Subcutaneous abdominal adipose tissue (tissue), 5 donors: ENCODE results near the gene P2RY13.

Experiments used
- H3K27ac ChIP-seq: one replicate; pipeline ENCODE4 v1.7.0; 2013; ENCODE audit warnings: low read depth, mild to moderate bottlenecking, inconsistent platforms, low read length, moderate library complexity
- H3K27me3 ChIP-seq, 5 donors: one replicate each; pipeline ENCODE4 v1.7.0; 2013; ENCODE audit warnings: low read length in 5 of 5, inconsistent platforms in 1 of 5; ENCODE audit not compliant: control insufficient read depth in 5 of 5, insufficient read depth in 4 of 5
- H3K36me3 ChIP-seq, 5 donors: one replicate each; pipeline ENCODE4 v1.7.0; 2013; ENCODE audit warnings: low read length in 5 of 5; ENCODE audit not compliant: control insufficient read depth in 5 of 5, insufficient read depth in 5 of 5
- H3K4me1 ChIP-seq, 5 donors: one replicate each; pipeline ENCODE4 v1.7.0; 2013; ENCODE audit warnings: low read length in 5 of 5, mild to moderate bottlenecking in 3 of 5, moderate library complexity in 1 of 5; ENCODE audit not compliant: control insufficient read depth in 5 of 5, insufficient read depth in 5 of 5
- H3K4me3 ChIP-seq, 5 donors: one replicate each; pipeline ENCODE4 v1.7.0; 2013; ENCODE audit warnings: low read length in 5 of 5, low read depth in 1 of 5
- H3K9ac ChIP-seq, 5 donors: one replicate each; pipeline ENCODE4 v1.7.0; 2013; ENCODE audit warnings: low read length in 5 of 5, mild to moderate bottlenecking in 4 of 5, moderate library complexity in 3 of 5
- H3K9me3 ChIP-seq, 5 donors: one replicate each; pipeline ENCODE4 v1.7.0; 2013; ENCODE audit warnings: low read length in 5 of 5; ENCODE audit not compliant: control insufficient read depth in 5 of 5
- donor health status: healthy.
- donor health status: healthy.
- donor health status: healthy.
- donor health status: healthy.
- donor health status: healthy.

The P2RY13 gene

GRCh38 chr3:151322511-151322910 is 6.8 kb downstream of the P2RY13 start:
- Histone ChIP-seq H3K9ac (no peak overlapping the region), H3K27ac (no peak overlapping the region), H3K4me3 (no peak overlapping the region), H3K4me1 (peaks cover 0 to 28% (median 13%) of the 10 kb centered on the region in 5 donors), H3K36me3 (no peaks in the 10 kb centered on the region), H3K27me3 (no peaks in the 10 kb centered on the region), H3K9me3 (no peaks in the 10 kb centered on the region)

- Histone ChIP-seq H3K36me3 (no peaks in the 10 kb centered on the region), H3K4me3 (no peak overlapping the region), H3K4me1 (peaks cover 0 to 22% (median 13%) of the 10 kb centered on the region in 5 donors), H3K9ac (no peak overlapping the region), H3K27ac (no peak overlapping the region), H3K27me3 (no peaks in the 10 kb centered on the region), H3K9me3 (no peaks in the 10 kb centered on the region)
These were observed 7.8 kb downstream of the P2RY13 start for GRCh38 chr3:151321526-151321925.

GRCh38 chr3:151320131-151320530 is 9.2 kb downstream of the P2RY13 start:
- no peak overlapping the region for H3K27ac ChIP-seq
- H3K9me3 ChIP-seq: no peaks in the 10 kb centered on the region
- H3K36me3 ChIP-seq: no peaks in the 10 kb centered on the region
- H3K27me3 ChIP-seq: no peaks in the 10 kb centered on the region
- no peak overlapping the region for H3K4me3 ChIP-seq
- peaks cover 0 to 22% (median 13%) of the 10 kb centered on the region in 5 donors for H3K4me1 ChIP-seq
- no peak overlapping the region for H3K9ac ChIP-seq

- no peak overlapping the region for H3K9ac ChIP-seq
- H3K4me3 ChIP-seq: no peak overlapping the region
- no peaks in the 10 kb centered on the region for H3K9me3 ChIP-seq
- peaks cover 0 to 22% (median 13%) of the 10 kb centered on the region in 5 donors for H3K4me1 ChIP-seq
- H3K27me3 ChIP-seq: no peaks in the 10 kb centered on the region
- H3K27ac ChIP-seq: no peak overlapping the region
- no peaks in the 10 kb centered on the region for H3K36me3 ChIP-seq
These were observed 9.7 kb downstream of the P2RY13 start for GRCh38 chr3:151319628-151320027.

DNA sequence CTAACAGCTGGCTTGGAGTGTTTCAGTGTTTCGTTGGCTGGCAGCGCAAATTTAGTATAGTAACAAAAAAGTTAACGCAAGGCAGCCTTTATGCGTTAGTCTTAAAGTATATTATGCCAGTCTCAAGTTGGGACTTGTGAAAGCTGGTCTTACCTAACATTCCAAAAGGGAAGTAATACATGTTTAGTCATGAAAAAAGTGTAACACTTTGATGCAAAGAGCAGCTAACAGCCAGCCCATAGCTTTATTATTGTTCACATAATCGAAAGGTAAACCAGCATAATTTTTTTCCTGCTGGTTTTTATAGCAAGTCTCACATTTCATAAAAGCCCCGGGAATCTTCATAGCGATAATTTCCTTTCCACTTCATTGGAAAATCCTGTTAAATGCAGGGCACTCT is 10.4 kb downstream of the P2RY13 start:
- H3K36me3 ChIP-seq: no peaks in the 10 kb centered on the region
- no peaks in the 10 kb centered on the region for H3K27me3 ChIP-seq
- no peaks in the 10 kb centered on the region for H3K9me3 ChIP-seq
- H3K9ac ChIP-seq: no peak overlapping the region
- H3K4me3 ChIP-seq: no peak overlapping the region
- H3K4me1 ChIP-seq: peaks cover 0 to 22% (median 13%) of the 10 kb centered on the region in 5 donors
- no peak overlapping the region for H3K27ac ChIP-seq

GRCh38 chr3:151318313-151318712 is 11.0 kb downstream of the P2RY13 start:
- Histone ChIP-seq H3K9me3 (no peaks in the 10 kb centered on the region), H3K4me1 (peaks cover 0 to 22% (median 13%) of the 10 kb centered on the region in 5 donors), H3K36me3 (no peaks in the 10 kb centered on the region), H3K27me3 (no peaks in the 10 kb centered on the region), H3K27ac (no peak overlapping the region), H3K9ac (no peak overlapping the region), H3K4me3 (no peak overlapping the region)

DNA sequence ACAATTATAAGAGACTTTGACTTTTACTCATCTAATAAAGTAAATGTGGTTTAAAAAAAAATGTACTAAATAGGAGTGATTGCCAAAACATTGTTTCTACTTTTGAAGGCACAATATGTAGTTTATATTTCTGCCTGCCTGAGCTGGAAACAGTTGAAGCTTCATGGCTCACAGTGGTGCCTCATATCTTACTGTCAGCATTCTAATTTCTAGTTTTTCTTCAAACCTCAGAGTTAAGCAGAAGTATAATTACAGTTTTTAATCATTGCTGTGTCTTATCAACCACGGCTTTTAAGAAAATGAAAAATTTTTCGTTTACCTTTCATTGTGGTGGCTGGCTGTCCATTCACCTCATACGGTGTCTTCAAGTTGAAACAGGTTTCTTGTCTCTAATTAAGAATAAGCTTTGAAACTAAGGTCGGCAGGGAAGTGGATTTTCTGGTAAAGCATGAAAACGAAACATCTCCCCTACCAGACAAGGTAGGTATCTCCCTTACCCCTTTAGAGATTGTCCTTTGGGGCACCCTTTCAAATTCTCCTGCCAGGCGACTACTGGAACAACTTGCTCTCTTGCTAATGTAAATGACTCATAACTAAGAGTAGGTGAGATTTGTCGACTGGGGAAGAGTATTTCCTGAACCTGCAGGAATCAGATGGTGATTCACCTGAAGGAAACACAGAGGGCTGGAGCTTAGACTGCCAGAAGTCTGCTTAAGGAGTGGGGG is 12.9 kb downstream of the P2RY13 start, which contains the start of gene GPR87:
TSS of gene GPR87 (minus strand) at position 554 of the 725 bp plus-strand sequence. CDS start 16,720 bp downstream, outside the sequence.
- Histone ChIP-seq H3K4me1 (peaks cover 0 to 17% (median 13%) of the 10 kb centered on the region in 5 donors), H3K27me3 (no peaks in the 10 kb centered on the region), H3K36me3 (no peaks in the 10 kb centered on the region), H3K9me3 (no peaks in the 10 kb centered on the region), H3K4me3 (no peak within 1 kb of the TSS), H3K9ac (no peak within 1 kb of the TSS), H3K27ac (no peak within 1 kb of the TSS)

DNA sequence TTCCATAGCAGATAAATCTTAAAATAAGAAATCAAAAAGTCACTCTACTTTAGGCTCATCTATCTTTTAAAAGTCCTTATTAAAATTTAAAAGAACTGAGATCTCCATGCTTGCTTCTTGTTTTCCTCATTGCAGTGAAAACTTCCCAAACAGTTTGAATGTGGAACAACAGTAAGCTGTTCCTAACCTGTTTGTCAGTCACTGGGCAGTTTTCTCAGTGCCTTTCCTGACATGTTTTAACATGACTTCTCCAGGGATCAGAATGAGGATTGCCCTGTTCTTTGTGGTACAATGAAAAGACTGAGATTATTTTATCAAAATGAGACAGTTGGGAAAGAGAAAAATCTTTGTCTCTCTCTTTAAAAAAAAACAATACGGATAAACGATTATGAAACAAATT is 13.5 kb downstream of the P2RY13 start:
- no peaks in the 10 kb centered on the region for H3K36me3 ChIP-seq
- H3K27ac ChIP-seq: no peak overlapping the region
- H3K4me3 ChIP-seq: no peak overlapping the region
- peaks cover 0 to 11% (median 9%) of the 10 kb centered on the region in 5 donors for H3K4me1 ChIP-seq
- no peak overlapping the region for H3K9ac ChIP-seq
- H3K9me3 ChIP-seq: no peaks in the 10 kb centered on the region
- H3K27me3 ChIP-seq: no peaks in the 10 kb centered on the region

- no peaks in the 10 kb centered on the region for H3K27me3 ChIP-seq
- H3K9me3 ChIP-seq: no peaks in the 10 kb centered on the region
- H3K4me1 ChIP-seq: peaks cover 0 to 4% (median 2%) of the 10 kb centered on the region in 5 donors
- no peak overlapping the region for H3K4me3 ChIP-seq
- H3K36me3 ChIP-seq: no peaks in the 10 kb centered on the region
- no peak overlapping the region for H3K9ac ChIP-seq
- H3K27ac ChIP-seq: no peak overlapping the region
These were observed 14.2 kb downstream of the P2RY13 start for GRCh38 chr3:151315136-151315535.

DNA sequence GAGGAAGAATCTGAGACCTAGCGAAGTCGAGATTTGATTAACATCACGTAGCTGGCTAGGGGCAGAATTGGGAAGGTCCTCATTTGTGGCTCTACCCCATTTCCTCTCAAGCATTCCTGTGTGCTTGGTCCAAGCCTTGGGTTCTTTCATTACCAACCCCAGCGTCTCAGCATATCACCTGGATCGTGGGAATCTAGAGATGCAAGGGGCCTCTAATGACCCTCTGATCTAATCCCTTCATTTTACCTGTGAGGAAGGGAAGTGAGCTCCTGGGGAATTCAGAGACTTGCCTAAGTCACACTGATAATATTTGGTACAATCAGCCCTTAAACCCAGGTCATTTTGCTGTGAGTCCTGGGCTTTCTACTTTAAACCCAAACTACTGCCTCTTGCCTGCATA is 14.8 kb downstream of the P2RY13 start:
- Histone ChIP-seq H3K4me3 (no peak overlapping the region), H3K27ac (no peak overlapping the region), H3K36me3 (no peaks in the 10 kb centered on the region), H3K27me3 (no peaks in the 10 kb centered on the region), H3K4me1 (no peaks in the 10 kb centered on the region), H3K9me3 (no peaks in the 10 kb centered on the region), H3K9ac (no peak overlapping the region)
